Epidermal melanocyte (primary cell): ENCODE measurements around the gene GPR151.
A peak's percentile ranks its signal among the peaks of the same experiment; 100 is the strongest.
"Not testable (repeated sequence)": the region's sequence is repeated elsewhere in the genome, so short reads cannot be mapped to it uniquely, and the experiment has no call there.

ENCODE experiments used
- DNase-seq: peaks from one replicate; pipeline ENCODE4 v3.0.0; 2011; ENCODE audit warnings: low spot score; ENCODE audit not compliant: insufficient read length

GPR151 gene

DNA sequence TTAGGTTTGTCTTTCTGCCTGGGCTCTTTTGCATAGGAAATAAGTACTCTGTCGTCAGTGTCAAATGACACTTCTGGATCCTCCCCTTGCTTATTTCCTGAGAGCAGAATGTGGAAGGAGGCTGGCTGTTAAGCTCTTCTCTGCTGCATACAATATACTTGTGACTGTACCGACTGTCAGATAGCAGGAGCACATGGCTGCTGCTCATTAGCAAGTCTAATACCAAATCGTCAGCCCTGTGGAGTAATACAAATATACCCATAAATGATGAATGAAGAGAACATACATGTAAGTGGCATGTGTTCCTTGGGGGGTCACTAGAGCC, at the start of gene GPR151:
GPR151 (minus strand) TSS at position 40 of the 325 bp plus-strand sequence. CDS start 77 bp downstream, outside the sequence.
- no peak for DNase-seq

- no peak for DNase-seq
Observed at GRCh38 chr5:146564007-146564762, 48.2 kb upstream of the GPR151 start.

- no peak for DNase-seq
Observed at GRCh38 chr5:146562461-146562860, 46.5 kb upstream of the GPR151 start.

- no peak for DNase-seq
Observed at GRCh38 chr5:146561711-146562110, 45.7 kb upstream of the GPR151 start.

GRCh38 chr5:146560205-146560812, 44.3 kb upstream of the GPR151 start:
- DNase-seq = no peak

- not testable (repeated sequence) for DNase-seq
Observed at GRCh38 chr5:146556884-146557283, 40.9 kb upstream of the GPR151 start.

GRCh38 chr5:146553446-146553845, 37.5 kb upstream of the GPR151 start:
- DNase-seq = no peak

DNA sequence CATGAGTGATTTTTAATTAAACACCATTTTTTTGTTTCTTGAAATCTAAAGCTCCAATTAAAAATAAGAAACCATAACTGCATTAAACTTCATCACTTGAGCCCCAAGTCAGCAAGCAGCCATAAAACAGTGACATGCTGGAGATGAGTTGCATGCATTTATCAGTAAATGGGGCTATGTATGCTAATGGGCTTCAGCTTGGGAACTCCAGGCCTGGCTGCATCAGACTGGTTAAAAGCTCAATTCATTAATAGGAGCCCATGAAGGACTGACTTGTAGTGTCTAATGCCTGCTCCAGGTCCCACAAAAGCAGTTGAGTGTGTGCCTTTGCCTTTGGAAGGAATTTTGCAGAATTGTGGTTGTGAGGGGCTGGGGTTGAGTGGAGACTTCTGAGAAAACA, 33.6 kb upstream of the GPR151 start:
- no peak for DNase-seq

GRCh38 chr5:146548781-146549449, 32.9 kb upstream of the GPR151 start:
- no peak for DNase-seq

- DNase-seq = no peak
Observed at GRCh38 chr5:146544232-146544631, 28.2 kb upstream of the GPR151 start.

- peak; percentile 51 for DNase-seq
Observed at GRCh38 chr5:146541958-146542849, 26.2 kb upstream of the GPR151 start.

- DNase-seq = no peak
Observed at GRCh38 chr5:146540414-146540813, 24.4 kb upstream of the GPR151 start.

- DNase-seq = no peak
Observed at GRCh38 chr5:146539973-146540372, 24.0 kb upstream of the GPR151 start.

- no peak for DNase-seq
Observed at GRCh38 chr5:146538432-146538831, 22.4 kb upstream of the GPR151 start.

- DNase-seq = no peak
Observed at GRCh38 chr5:146533882-146534281, 17.9 kb upstream of the GPR151 start.

GRCh38 chr5:146533260-146533857, 17.4 kb upstream of the GPR151 start:
- peak; percentile 45 for DNase-seq

GRCh38 chr5:146529984-146530383, 14.0 kb upstream of the GPR151 start:
- no peak for DNase-seq

DNA sequence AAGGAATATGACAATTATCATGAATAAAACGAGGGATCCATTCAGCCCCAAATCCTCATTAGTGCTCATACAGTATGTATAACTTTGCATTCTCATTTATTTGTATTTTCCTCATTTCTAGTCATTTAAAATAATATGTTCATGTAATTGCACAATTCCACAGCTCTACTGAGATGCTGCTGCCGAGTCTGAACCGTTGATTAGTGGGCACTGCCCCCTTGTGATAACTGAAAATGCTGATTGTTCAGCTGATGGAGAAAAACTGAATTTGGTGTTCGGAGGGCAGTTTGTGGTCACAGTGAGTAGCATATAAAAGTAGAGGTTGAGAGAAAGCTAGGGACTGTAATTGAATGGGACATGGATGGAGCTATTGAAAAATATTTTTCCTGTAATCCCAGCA, 12.2 kb upstream of the GPR151 start:
- no peak for DNase-seq

DNA sequence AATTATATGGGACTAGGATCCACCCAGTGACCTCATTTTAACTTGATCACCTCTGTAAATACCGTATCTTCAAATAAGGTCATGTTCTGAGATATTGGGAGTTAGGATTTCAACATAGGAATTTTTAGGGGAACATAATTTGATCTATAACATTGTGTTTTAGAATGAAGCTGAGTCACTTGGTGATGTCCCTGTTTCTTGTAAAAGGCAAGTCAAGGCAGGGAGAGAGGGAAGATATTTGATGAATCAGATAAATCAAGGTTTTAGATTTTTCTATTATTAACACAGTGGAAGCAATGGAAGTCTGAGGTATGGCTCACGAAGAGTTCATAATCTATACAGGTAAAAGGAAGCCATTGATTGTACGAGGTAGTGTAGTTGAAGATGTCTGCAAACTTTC, 11.8 kb upstream of the GPR151 start:
- no peak for DNase-seq

DNA sequence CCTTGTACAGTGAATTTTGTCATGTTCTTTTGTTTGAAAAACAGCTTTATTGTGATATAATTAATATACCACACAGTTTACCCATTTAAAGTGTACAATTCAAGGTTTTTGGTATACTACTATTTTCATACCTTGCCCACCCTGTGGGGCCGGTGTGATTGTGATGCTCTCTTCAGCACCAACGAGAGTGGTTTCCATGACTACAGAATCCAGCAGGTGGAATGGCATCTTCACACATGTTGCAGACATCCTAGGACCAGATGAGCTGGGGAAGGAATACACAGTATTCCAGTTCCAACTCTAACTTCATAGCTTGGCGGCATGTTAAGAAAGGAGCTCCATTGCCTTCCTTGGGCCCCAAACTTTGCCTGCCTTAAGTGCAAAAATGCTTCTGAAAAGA, 7.7 kb upstream of the GPR151 start:
- no peak for DNase-seq

DNA sequence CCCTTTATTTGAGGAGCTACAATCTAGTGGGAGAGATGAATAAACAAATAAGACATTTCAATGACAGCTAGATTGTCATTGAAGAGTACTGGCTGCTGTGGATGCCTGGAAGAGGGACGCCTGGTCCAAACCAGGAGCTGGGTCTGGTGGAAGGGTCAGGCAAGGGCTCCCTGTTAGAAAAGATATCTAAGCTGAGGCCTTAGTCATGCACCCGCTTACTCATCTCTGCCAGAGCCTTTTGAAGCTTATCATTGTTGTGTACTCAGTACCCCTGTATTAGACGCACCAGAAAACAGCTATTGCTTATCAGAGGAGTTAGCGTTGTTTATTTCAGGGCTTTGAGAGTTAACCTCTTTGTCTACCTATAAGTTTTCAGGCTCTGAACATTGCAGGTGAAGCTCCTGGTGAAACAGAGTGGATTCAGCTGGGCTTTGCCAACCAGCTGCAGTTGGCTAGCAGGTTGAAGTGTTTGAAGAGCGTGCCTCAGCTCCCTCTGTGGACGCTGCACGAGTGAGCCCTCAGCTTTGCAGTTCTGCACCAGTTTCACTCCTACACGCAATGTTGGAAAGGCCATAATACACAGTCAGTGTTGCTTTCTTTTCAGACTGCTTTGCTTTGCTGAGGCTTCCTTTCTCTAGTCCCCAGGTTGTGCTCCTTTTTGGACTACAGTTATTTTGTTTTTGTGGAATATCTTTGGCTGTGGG, 5.6 kb upstream of the GPR151 start:
- no peak for DNase-seq
